CD4-positive, alpha-beta T cell treated with Interleukin-4 for 4 hours (primary cell): ENCODE measurements around the gene DFFA.
"Not testable (repeated sequence)": the region's sequence is repeated elsewhere in the genome, so short reads cannot be mapped to it uniquely, and the experiment has no call there.

Experiments used
- DNase-seq: peaks from one replicate; pipeline ENCODE4 v3.0.0-alpha.2; 2020

The DFFA gene

GRCh38 chr1:10425826-10426534 lies 46.3 kb downstream of the DFFA start:
- not testable (repeated sequence) for DNase-seq

DNA sequence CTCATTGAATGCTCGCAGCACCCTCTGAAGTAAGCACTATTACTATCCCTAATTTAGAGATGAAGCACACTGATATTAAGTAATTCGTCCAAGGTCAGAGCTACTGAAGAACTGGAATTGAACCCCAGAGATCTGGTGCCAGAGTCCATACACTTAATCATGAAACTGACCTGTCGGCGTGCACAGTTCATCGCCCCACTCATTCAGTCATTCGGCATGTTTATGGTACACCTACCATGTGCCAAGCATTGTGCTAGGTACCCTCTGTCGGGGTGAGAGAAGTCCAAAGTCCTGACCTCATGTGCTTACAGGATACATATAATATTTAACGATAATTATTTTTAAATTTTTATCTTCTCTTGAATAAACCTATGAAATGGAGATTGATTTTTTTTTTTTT lies 47.7 kb downstream of the DFFA start:
- no peak for DNase-seq

DNA sequence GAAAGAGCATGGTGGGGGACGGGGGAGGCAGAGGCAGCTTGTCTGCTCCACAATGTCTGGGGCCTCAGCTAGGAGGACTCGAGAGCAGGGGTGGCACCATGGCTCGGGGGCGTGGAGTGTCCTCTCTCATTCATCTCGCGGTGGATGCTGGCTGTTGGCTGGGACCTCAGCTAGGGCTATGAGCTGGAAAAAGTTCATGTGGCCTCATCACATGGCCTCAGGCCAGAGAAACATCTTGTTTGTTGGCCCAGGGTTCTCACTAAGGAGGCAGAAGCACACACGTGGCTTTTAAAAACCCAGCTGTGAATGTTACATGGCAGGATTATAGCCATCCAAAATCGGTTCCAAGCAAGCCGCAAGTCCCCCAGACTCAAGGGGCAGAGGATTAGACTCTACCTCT lies 48.3 kb downstream of the DFFA start:
- no peak for DNase-seq

GRCh38 chr1:10421637-10422036 lies 50.7 kb downstream of the DFFA start:
- DNase-seq = no peak

DNA sequence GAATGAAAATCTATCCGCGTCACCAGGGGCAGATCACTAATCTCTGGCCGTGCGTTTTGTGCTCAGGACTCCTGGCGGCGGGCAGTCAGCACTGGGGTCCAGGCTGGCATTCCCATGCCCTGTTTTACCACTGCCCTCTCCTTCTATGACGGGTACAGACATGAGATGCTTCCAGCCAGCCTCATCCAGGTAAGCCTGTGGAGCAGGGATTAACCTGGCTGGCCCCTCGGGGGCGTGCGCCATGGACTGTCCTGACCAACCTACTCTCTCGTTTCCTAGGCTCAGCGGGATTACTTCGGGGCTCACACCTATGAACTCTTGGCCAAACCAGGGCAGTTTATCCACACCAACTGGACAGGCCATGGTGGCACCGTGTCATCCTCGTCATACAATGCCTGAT lies 53.0 kb downstream of the DFFA start:
- no peak for DNase-seq

- DNase-seq = not testable (repeated sequence)
Observed at GRCh38 chr1:10418741-10419140, 53.6 kb downstream of the DFFA start.

DNA sequence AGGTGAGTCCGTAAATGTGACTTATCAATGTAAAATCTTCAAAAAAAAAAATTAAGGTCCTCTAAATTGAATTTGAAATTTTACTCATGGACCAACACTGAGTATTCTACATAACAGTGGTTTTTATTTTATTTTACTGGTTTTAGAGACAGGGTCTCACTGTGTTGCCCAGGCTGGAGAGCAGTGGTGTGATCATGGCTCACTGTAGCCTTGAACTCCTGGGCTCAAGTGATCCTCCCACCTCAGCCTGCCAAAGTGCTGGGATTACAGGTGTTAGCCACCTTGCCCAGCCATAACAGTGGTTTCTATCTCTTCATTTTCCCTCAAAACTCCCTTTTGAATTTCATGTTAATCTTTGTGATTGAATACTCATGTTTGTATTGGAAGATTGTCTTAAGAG lies 56.4 kb downstream of the DFFA start:
- DNase-seq = not testable (repeated sequence)

DNA sequence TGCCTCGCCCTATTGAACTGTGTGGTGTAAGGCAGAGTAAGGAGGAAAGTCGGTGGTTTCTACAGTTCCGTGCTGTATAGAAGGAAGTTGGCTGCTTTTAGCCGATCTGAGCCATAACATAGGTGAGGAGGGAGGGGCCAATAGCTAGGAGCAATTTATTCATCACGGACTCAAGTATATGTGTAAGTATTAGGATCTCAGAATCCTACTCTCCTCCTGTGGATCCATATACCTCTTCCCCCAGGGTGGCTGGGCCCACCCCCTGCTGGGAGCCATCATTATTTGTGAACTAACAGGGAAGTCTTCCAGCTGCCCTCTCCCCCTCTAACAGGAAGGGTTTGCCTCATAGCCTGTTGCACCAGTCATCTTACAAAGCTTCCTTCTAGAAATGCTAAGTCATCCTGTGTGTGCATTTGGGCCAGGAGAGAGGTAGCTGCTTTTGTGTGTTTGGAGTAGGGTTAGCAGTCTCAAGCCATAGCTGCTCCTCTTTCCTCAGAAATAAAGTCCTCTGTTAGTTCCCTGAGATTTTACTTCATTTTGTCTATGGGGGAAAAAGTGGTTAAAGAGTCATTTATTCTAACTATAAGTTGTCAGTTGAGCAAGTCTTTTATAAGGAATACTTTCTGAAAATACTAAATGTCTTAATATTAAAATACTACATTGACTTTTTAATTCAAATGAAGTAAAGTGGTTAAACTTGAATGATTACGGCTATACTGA lies 57.0 kb downstream of the DFFA start:
- no peak for DNase-seq

DNA sequence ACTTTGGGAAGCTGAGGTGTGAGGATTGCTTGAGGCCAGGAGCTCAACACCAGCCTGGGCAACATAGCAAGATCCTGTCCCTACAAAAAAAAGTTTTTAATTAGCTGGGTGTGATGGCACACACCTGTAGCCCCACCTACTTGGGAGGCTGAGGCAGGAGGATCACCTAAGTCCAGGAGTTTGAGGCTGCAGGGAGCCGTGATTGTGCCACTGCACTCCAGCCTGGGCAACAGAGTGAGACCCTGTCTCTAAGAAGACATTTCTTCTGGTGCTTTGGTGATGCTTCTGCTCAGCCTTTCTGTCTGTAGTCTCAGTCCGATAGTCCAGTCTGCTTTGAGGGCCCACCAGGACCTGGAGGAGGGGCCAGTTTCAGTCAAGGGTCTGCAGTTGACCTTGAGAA lies 65.1 kb downstream of the DFFA start:
- no peak for DNase-seq
